Measurements from ENCODE around the gene ZC3H12A.

The ZC3H12A gene

GRCh38 chr1:37469386-37469785, 5.0 kb upstream of the ZC3H12A start:
- Histone ChIP-seq H3K4me3 (ENCODE audit: low read length, poor library complexity, severe bottlenecking) (no peak overlapping the region), H4K20me1 (ENCODE audit: insufficient read depth, low read length, poor library complexity, severe bottlenecking) (no peaks in the 10 kb centered on the region), H3K4me1 (ENCODE audit: insufficient read depth, low read length, poor library complexity, severe bottlenecking) (peaks cover 28% of the 10 kb centered on the region), H2AFZ (ENCODE audit: low read length) (no peak overlapping the region), H3K79me2 (ENCODE audit: insufficient read depth, low read length) (peaks cover 19% of the 10 kb centered on the region; the same call in 1 of the 2 replicates), H3K4me2 (ENCODE audit: low read depth, low read length, poor library complexity, severe bottlenecking) (no peak overlapping the region), H3K36me3 (ENCODE audit: insufficient read depth, low read length) (no peaks in the 10 kb centered on the region), H3F3A (ENCODE audit: low read depth) (no peaks in the 10 kb centered on the region), H3K9ac (ENCODE audit: low read depth, low read length, poor library complexity, severe bottlenecking) (no peak overlapping the region), H3K9me2 (replicated peaks; ENCODE audit: low read depth, low read length) (no peaks in the 10 kb centered on the region), H3K9me3 (ENCODE audit: insufficient read depth, low read depth, low read length) (no peaks in the 10 kb centered on the region), H3K27me3 (ENCODE audit: insufficient read depth, low read length, poor library complexity, severe bottlenecking) (no peaks in the 10 kb centered on the region)
- TF ChIP-seq EZH2phosphoT487 (IDR thresholded peaks at IDR 0.05; ENCODE audit: borderline replicate concordance) (no peak), CTCF (conservative IDR thresholded peaks at IDR 0.05; ENCODE audit: low read length) (no peak)

DNA sequence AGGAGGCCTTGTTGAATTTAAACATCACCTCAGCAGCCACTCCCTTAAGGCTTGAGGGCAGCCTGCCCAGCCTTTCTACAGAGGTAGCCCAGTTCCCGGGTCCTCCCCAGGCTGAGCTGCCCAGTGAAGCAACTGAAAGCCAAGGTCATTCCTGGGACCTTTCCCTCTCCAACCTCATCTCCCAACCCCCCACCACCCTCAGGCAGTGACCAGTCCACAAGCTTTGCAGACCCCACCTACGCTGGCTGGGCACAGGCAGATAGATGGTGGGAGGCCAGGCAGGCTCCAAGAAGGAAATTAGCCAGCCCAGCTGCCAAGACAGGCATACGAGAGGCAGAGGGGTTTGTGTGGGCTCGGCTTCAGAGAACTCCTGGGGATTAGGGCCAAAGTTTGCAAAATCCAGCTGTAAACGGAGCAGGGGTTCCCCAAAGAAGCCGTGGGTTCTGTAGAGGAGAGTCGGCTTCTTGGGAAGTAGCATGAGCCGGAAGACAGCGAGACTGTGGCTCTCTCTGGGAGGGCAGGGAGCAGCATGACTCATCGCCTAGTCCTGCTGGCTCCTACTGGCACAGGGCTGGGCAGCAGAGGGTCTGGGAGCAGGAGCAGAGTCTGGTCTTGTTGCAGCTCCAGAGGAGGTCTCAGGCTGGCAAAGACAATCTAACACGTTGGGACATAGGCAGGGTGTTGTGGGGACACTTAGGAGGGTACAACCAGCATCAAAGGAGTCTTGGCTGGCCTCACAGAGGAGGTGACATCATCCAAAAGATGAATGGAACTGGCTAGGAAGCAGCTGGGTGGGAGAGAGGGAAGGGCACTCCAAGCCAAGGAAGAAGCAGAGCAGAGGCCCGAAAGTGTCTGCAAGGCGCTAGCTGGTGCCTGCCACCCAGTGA, 2.8 kb upstream of the ZC3H12A start:
- Histone ChIP-seq H3K9me3 (ENCODE audit: insufficient read depth, low read depth, low read length) (no peaks in the 10 kb centered on the region), H3K79me2 (ENCODE audit: insufficient read depth, low read length) (peaks cover 40% of the 10 kb centered on the region), H3K4me1 (ENCODE audit: insufficient read depth, low read length, poor library complexity, severe bottlenecking) (peaks cover 45% of the 10 kb centered on the region), H3K9me2 (replicated peaks; ENCODE audit: low read depth, low read length) (no peaks in the 10 kb centered on the region), H3K36me3 (ENCODE audit: insufficient read depth, low read length) (no peaks in the 10 kb centered on the region), H3K9ac (ENCODE audit: low read depth, low read length, poor library complexity, severe bottlenecking) (peak overlapping the region; percentile 9), H4K20me1 (ENCODE audit: insufficient read depth, low read length, poor library complexity, severe bottlenecking) (peaks cover 14% of the 10 kb centered on the region), H3K27me3 (ENCODE audit: insufficient read depth, low read length, poor library complexity, severe bottlenecking) (no peaks in the 10 kb centered on the region), H3F3A (ENCODE audit: low read depth) (no peaks in the 10 kb centered on the region), H2AFZ (ENCODE audit: low read length) (no peak overlapping the region), H3K4me3 (ENCODE audit: low read length, poor library complexity, severe bottlenecking) (no peak overlapping the region), H3K4me2 (ENCODE audit: low read depth, low read length, poor library complexity, severe bottlenecking) (peak overlapping the region; percentile 90)
- TF ChIP-seq CTCF (conservative IDR thresholded peaks at IDR 0.05; ENCODE audit: low read length), result no peak
- no peak for TF ChIP-seq EZH2phosphoT487 (IDR thresholded peaks at IDR 0.05; ENCODE audit: borderline replicate concordance)

DNA sequence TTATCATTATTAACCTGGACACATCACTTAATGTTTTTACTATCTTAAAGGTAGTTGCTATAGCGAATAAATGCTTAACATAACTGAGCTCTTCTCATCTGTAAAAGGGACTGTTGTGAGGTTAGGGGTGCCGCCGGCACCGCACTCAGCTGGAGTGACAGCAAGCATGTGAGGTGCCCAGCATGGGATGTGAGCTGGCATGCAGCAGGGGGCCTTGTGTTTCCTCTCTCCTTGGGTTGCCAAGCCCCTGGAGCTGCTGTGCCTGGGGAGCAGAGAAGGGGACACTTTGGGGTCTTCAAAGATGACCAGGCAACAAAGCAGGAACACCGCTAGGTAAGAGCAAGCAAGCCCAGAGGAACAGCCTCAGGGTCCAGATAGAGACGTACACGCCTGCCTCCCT, 2.1 kb upstream of the ZC3H12A start:
- Histone ChIP-seq H3K9ac (ENCODE audit: low read depth, low read length, poor library complexity, severe bottlenecking) (peak overlapping the region; percentile 90), H3K4me3 (ENCODE audit: low read length, poor library complexity, severe bottlenecking) (peak overlapping the region; percentile 98), H3K4me1 (ENCODE audit: insufficient read depth, low read length, poor library complexity, severe bottlenecking) (peaks cover 51% of the 10 kb centered on the region), H3K4me2 (ENCODE audit: low read depth, low read length, poor library complexity, severe bottlenecking) (peak overlapping the region; percentile 90), H3K79me2 (ENCODE audit: insufficient read depth, low read length) (peaks cover 47% of the 10 kb centered on the region), H3F3A (ENCODE audit: low read depth) (no peaks in the 10 kb centered on the region), H4K20me1 (ENCODE audit: insufficient read depth, low read length, poor library complexity, severe bottlenecking) (peaks cover 18% of the 10 kb centered on the region), H3K9me2 (replicated peaks; ENCODE audit: low read depth, low read length) (no peaks in the 10 kb centered on the region), H2AFZ (ENCODE audit: low read length) (no peak overlapping the region), H3K36me3 (ENCODE audit: insufficient read depth, low read length) (no peaks in the 10 kb centered on the region), H3K27me3 (ENCODE audit: insufficient read depth, low read length, poor library complexity, severe bottlenecking) (no peaks in the 10 kb centered on the region), H3K9me3 (ENCODE audit: insufficient read depth, low read depth, low read length) (no peaks in the 10 kb centered on the region)
- TF ChIP-seq CTCF (conservative IDR thresholded peaks at IDR 0.05; ENCODE audit: low read length), result no peak
- no peak for TF ChIP-seq EZH2phosphoT487 (IDR thresholded peaks at IDR 0.05; ENCODE audit: borderline replicate concordance)
